DND-41 (cell line): ENCODE data around the gene SLC38A10.

Experiments
- EZH2 ChIP-seq: IDR thresholded peaks from 3 replicates; pipeline ENCODE4 v1.6.1; 2012; ENCODE audit warnings: borderline replicate concordance, low read depth, mild to moderate bottlenecking, moderate library complexity, low read length, inconsistent platforms; ENCODE audit not compliant: severe bottlenecking
- TF ChIP-seq, protein P1 (sequence below): IDR thresholded peaks from 2 replicates; pipeline ENCODE4 v1.5.1; 2012; ENCODE audit warnings: borderline replicate concordance, low read length, moderate library complexity, mild to moderate bottlenecking; ENCODE audit not compliant: poor library complexity, severe bottlenecking; ENCODE audit errors: extremely low read depth

DNA sequence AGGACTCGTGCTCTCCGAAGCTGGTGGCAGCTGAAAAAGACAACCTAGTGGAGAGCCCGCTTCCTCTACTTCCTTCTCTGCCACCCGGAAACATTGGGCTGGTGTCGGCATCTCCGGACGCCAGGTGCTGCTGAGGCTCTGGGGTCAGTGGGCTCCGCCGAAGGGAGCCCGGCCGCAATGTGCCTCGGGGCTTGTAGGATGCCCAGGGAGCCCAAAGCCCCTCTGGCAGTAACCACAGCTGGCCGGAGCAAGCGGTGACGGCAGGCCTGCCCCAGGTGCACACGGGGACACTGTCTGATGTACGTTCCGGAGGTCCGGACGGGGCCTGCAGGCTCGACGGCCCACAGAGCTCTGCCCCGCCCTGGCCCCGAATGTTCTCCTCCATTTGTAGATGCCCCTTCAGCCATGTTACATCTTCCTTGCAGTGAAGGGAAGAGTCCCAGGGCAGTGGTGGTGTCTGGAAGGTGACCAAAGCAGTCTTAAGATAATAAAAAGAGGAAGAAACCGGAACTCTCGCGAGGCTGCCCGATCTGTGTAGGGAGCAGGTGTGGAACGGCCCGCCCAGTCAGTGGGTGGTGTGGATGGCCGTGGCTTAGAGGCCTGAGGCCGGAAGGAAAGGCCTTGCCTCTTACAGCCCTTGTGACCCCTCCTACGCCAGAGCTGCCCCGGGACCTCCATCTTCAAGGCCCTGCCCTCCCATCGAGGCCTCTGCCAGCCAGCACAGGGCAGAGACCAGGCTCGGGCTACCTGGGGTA, 33.3 kb downstream of the SLC38A10 start:
- TF ChIP-seq, protein P1, sequence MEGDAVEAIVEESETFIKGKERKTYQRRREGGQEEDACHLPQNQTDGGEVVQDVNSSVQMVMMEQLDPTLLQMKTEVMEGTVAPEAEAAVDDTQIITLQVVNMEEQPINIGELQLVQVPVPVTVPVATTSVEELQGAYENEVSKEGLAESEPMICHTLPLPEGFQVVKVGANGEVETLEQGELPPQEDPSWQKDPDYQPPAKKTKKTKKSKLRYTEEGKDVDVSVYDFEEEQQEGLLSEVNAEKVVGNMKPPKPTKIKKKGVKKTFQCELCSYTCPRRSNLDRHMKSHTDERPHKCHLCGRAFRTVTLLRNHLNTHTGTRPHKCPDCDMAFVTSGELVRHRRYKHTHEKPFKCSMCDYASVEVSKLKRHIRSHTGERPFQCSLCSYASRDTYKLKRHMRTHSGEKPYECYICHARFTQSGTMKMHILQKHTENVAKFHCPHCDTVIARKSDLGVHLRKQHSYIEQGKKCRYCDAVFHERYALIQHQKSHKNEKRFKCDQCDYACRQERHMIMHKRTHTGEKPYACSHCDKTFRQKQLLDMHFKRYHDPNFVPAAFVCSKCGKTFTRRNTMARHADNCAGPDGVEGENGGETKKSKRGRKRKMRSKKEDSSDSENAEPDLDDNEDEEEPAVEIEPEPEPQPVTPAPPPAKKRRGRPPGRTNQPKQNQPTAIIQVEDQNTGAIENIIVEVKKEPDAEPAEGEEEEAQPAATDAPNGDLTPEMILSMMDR: no peak
- no peak for TF ChIP-seq EZH2
